Measurements from ENCODE around the gene KRT222.

The KRT222 gene

GRCh38 chr17:40664582-40665333, at the start of gene KRT222:
Gene KRT222 (minus strand): TSS chr17:40665177. CDS start chr17:40665099, 78 bp downstream.
- Mint-ChIP-seq H3K9me3 (no peaks in the 10 kb centered on the region), H3K27ac (no peak within 1 kb of the TSS)
- CTCF ChIA-PET: no interaction called here

GRCh38 chr17:40714473-40714872, 49.5 kb upstream of the KRT222 start:
- no peaks in the 10 kb centered on the region for H3K36me3 Mint-ChIP-seq
- H3K27ac Mint-ChIP-seq: no peak overlapping the region
- H3K4me1 Mint-ChIP-seq: no peaks in the 10 kb centered on the region
- CTCF ChIA-PET: no interaction called here
- H3K9me3 Mint-ChIP-seq: no peaks in the 10 kb centered on the region
- peaks cover 48% of the 10 kb centered on the region for H3K27me3 Mint-ChIP-seq
- no peak overlapping the region for H3K4me3 Mint-ChIP-seq
- DNase-seq: no peak

More at GRCh38 chr17:40664582-40665333, at the start of gene KRT222:
- Mint-ChIP-seq H3K4me1 (peaks cover 10% of the 10 kb centered on the region), H3K4me3 (peak within 1 kb of the TSS; percentile 2), H3K36me3 (no peaks in the 10 kb centered on the region), H3K27me3 (peaks cover 38% of the 10 kb centered on the region)
- no peak for DNase-seq

- no peak overlapping the region for H3K4me3 Mint-ChIP-seq
- CTCF ChIA-PET: no interaction called here
- peaks cover 47% of the 10 kb centered on the region for H3K27me3 Mint-ChIP-seq
- H3K36me3 Mint-ChIP-seq: no peaks in the 10 kb centered on the region
- H3K4me1 Mint-ChIP-seq: no peaks in the 10 kb centered on the region
- no peak overlapping the region for H3K27ac Mint-ChIP-seq
- H3K9me3 Mint-ChIP-seq: no peaks in the 10 kb centered on the region
- no peak for DNase-seq
These were observed 42.8 kb upstream of the KRT222 start for GRCh38 chr17:40707745-40708144.

GRCh38 chr17:40705584-40705983, 40.6 kb upstream of the KRT222 start:
- H3K36me3 Mint-ChIP-seq: no peaks in the 10 kb centered on the region
- H3K4me1 Mint-ChIP-seq: no peaks in the 10 kb centered on the region
- no peaks in the 10 kb centered on the region for H3K9me3 Mint-ChIP-seq
- CTCF ChIA-PET: no interaction called here
- no peak overlapping the region for H3K4me3 Mint-ChIP-seq
- H3K27ac Mint-ChIP-seq: no peak overlapping the region
- peaks cover 51% of the 10 kb centered on the region for H3K27me3 Mint-ChIP-seq
- no peak for DNase-seq

- Mint-ChIP-seq H3K36me3 (no peaks in the 10 kb centered on the region), H3K27me3 (peaks cover 66% of the 10 kb centered on the region)
- CTCF ChIA-PET: interaction anchor here (0.7 kb wide), 1 partner anchor 51 kb away, joined by 3 read pairs; no protein-coding TSS in a partner anchor
These were observed 38.7 kb upstream of the KRT222 start, which contains the start of gene KRT24 for GRCh38 chr17:40703652-40704051. Gene KRT24 (minus strand): TSS chr17:40703752. CDS start chr17:40703693, 59 bp downstream.

GRCh38 chr17:40702271-40702670, 37.3 kb upstream of the KRT222 start:
- H3K27ac Mint-ChIP-seq: no peak overlapping the region
- no peaks in the 10 kb centered on the region for H3K36me3 Mint-ChIP-seq
- no peak for DNase-seq
- CTCF ChIA-PET: no interaction called here
- no peaks in the 10 kb centered on the region for H3K9me3 Mint-ChIP-seq
- no peak overlapping the region for H3K4me3 Mint-ChIP-seq
- H3K27me3 Mint-ChIP-seq: peaks cover 64% of the 10 kb centered on the region
- H3K4me1 Mint-ChIP-seq: no peaks in the 10 kb centered on the region

More at GRCh38 chr17:40703652-40704051, 38.7 kb upstream of the KRT222 start, which contains the start of gene KRT24:
- Mint-ChIP-seq H3K27ac (no peak within 1 kb of the TSS), H3K4me3 (no peak within 1 kb of the TSS), H3K4me1 (no peaks in the 10 kb centered on the region), H3K9me3 (no peaks in the 10 kb centered on the region)
- DNase-seq: no peak

- H3K27ac Mint-ChIP-seq: no peak overlapping the region
- peaks cover 60% of the 10 kb centered on the region for H3K27me3 Mint-ChIP-seq
- CTCF ChIA-PET: no interaction called here
- H3K9me3 Mint-ChIP-seq: no peaks in the 10 kb centered on the region
- DNase-seq: no peak
- H3K4me3 Mint-ChIP-seq: no peak overlapping the region
- no peaks in the 10 kb centered on the region for H3K36me3 Mint-ChIP-seq
- no peaks in the 10 kb centered on the region for H3K4me1 Mint-ChIP-seq
These were observed 34.9 kb upstream of the KRT222 start for GRCh38 chr17:40699853-40700252.

GRCh38 chr17:40699371-40699770, 34.4 kb upstream of the KRT222 start:
- H3K36me3 Mint-ChIP-seq: no peaks in the 10 kb centered on the region
- no peak overlapping the region for H3K27ac Mint-ChIP-seq
- H3K27me3 Mint-ChIP-seq: peaks cover 58% of the 10 kb centered on the region
- no peak for DNase-seq
- H3K4me3 Mint-ChIP-seq: no peak overlapping the region
- H3K9me3 Mint-ChIP-seq: no peaks in the 10 kb centered on the region
- CTCF ChIA-PET: no interaction called here
- H3K4me1 Mint-ChIP-seq: no peaks in the 10 kb centered on the region

- Mint-ChIP-seq H3K4me1 (no peaks in the 10 kb centered on the region), H3K27me3 (peaks cover 61% of the 10 kb centered on the region), H3K4me3 (no peak overlapping the region), H3K9me3 (no peaks in the 10 kb centered on the region), H3K36me3 (no peaks in the 10 kb centered on the region), H3K27ac (no peak overlapping the region)
- CTCF ChIA-PET: no interaction called here
- DNase-seq: no peak
These were observed 32.3 kb upstream of the KRT222 start for GRCh38 chr17:40697297-40697696.

GRCh38 chr17:40696651-40697072, 31.7 kb upstream of the KRT222 start:
- no peaks in the 10 kb centered on the region for H3K4me1 Mint-ChIP-seq
- CTCF ChIA-PET: no interaction called here
- peaks cover 58% of the 10 kb centered on the region for H3K27me3 Mint-ChIP-seq
- no peak for DNase-seq
- no peak overlapping the region for H3K4me3 Mint-ChIP-seq
- no peaks in the 10 kb centered on the region for H3K9me3 Mint-ChIP-seq
- no peaks in the 10 kb centered on the region for H3K36me3 Mint-ChIP-seq
- H3K27ac Mint-ChIP-seq: no peak overlapping the region

GRCh38 chr17:40695874-40696472, 31.0 kb upstream of the KRT222 start:
- Mint-ChIP-seq H3K4me3 (no peak overlapping the region), H3K27me3 (peaks cover 53% of the 10 kb centered on the region), H3K9me3 (no peaks in the 10 kb centered on the region), H3K36me3 (no peaks in the 10 kb centered on the region), H3K27ac (no peak overlapping the region), H3K4me1 (no peaks in the 10 kb centered on the region)
- DNase-seq: no peak
- CTCF ChIA-PET: no interaction called here

- Mint-ChIP-seq H3K9me3 (no peaks in the 10 kb centered on the region), H3K27ac (no peak overlapping the region), H3K4me1 (no peaks in the 10 kb centered on the region), H3K27me3 (peaks cover 48% of the 10 kb centered on the region), H3K4me3 (no peak overlapping the region), H3K36me3 (no peaks in the 10 kb centered on the region)
- CTCF ChIA-PET: interaction anchor here (0.6 kb wide), 1 partner anchor 10 kb away, joined by 3 read pairs; no protein-coding TSS in a partner anchor
- DNase-seq: no peak
These were observed 29.6 kb upstream of the KRT222 start for GRCh38 chr17:40694584-40694983.

GRCh38 chr17:40687106-40687505, 22.1 kb upstream of the KRT222 start:
- Mint-ChIP-seq H3K27me3 (peaks cover 20% of the 10 kb centered on the region), H3K4me3 (no peak overlapping the region), H3K36me3 (no peaks in the 10 kb centered on the region), H3K4me1 (no peaks in the 10 kb centered on the region), H3K27ac (no peak overlapping the region), H3K9me3 (no peaks in the 10 kb centered on the region)
- DNase-seq: no peak
- CTCF ChIA-PET: no interaction called here

GRCh38 chr17:40686192-40686591, 21.2 kb upstream of the KRT222 start:
- CTCF ChIA-PET: no interaction called here
- H3K9me3 Mint-ChIP-seq: no peaks in the 10 kb centered on the region

GRCh38 chr17:40680998-40681397, 16.0 kb upstream of the KRT222 start:
- CTCF ChIA-PET: no interaction called here
- no peaks in the 10 kb centered on the region for H3K9me3 Mint-ChIP-seq
- H3K4me1 Mint-ChIP-seq: no peaks in the 10 kb centered on the region
- no peak overlapping the region for H3K4me3 Mint-ChIP-seq
- no peaks in the 10 kb centered on the region for H3K36me3 Mint-ChIP-seq
- no peak for DNase-seq
- no peak overlapping the region for H3K27ac Mint-ChIP-seq
- peaks cover 31% of the 10 kb centered on the region for H3K27me3 Mint-ChIP-seq

More at GRCh38 chr17:40686192-40686591, 21.2 kb upstream of the KRT222 start:
- Mint-ChIP-seq H3K36me3 (no peaks in the 10 kb centered on the region), H3K4me3 (no peak overlapping the region), H3K27ac (no peak overlapping the region), H3K4me1 (no peaks in the 10 kb centered on the region), H3K27me3 (peaks cover 20% of the 10 kb centered on the region)
- no peak for DNase-seq
